Stomach smooth muscle (tissue), 2 donors: ENCODE measurements around the gene IL1RL2.

ENCODE experiments used
- H3K27ac ChIP-seq: one replicate; pipeline ENCODE4 v1.7.0; 2013; ENCODE audit warnings: mild to moderate bottlenecking, low read length, inconsistent platforms
- H3K27me3 ChIP-seq, 2 donors: one replicate each; pipeline ENCODE4 v1.7.0; 2013; ENCODE audit warnings: low read length in 2 of 2; ENCODE audit not compliant: insufficient read depth in 2 of 2, control insufficient read depth in 1 of 2
- H3K36me3 ChIP-seq, 2 donors: one replicate each; pipeline ENCODE4 v1.7.0; 2013; ENCODE audit warnings: low read length in 2 of 2; ENCODE audit not compliant: control insufficient read depth in 2 of 2, insufficient read depth in 2 of 2
- H3K4me1 ChIP-seq: one replicate; pipeline ENCODE4 v1.7.0; 2013; ENCODE audit warnings: low read length; ENCODE audit not compliant: control insufficient read depth, insufficient read depth
- H3K4me3 ChIP-seq, 2 donors: one replicate each; pipeline ENCODE4 v1.7.0; 2013; ENCODE audit warnings: low read length in 2 of 2
- H3K9ac ChIP-seq, 2 donors: one replicate each; pipeline ENCODE4 v1.7.0; 2013; ENCODE audit warnings: low read length in 2 of 2, mild to moderate bottlenecking in 1 of 2
- H3K9me3 ChIP-seq, 2 donors: one replicate each; pipeline ENCODE4 v1.7.0; 2013; ENCODE audit warnings: low read length in 2 of 2; ENCODE audit not compliant: control insufficient read depth in 2 of 2
- donor health status: healthy.
- donor health status: Pancreatic carcinoma.

Gene IL1RL2

GRCh38 chr2:102181376-102181775, 5.4 kb upstream of the IL1RL2 start:
- Histone ChIP-seq H3K4me3 (no peak overlapping the region), H3K27ac (no peak overlapping the region), H3K4me1 (no peaks in the 10 kb centered on the region), H3K27me3 (peaks cover 3 to 8% of the 10 kb centered on the region in 2 donors), H3K9ac (no peak overlapping the region), H3K36me3 (no peaks in the 10 kb centered on the region), H3K9me3 (no peaks in the 10 kb centered on the region)

- H3K36me3 ChIP-seq = no peaks in the 10 kb centered on the region
- no peaks in the 10 kb centered on the region for H3K9me3 ChIP-seq
- H3K27me3 ChIP-seq = peaks cover 10 to 13% of the 10 kb centered on the region in 2 donors
- H3K27ac ChIP-seq = no peak overlapping the region
- no peak overlapping the region for H3K9ac ChIP-seq
- H3K4me3 ChIP-seq = no peak overlapping the region
- peaks cover 2% of the 10 kb centered on the region for H3K4me1 ChIP-seq
Observed at GRCh38 chr2:102181919-102182635, 4.7 kb upstream of the IL1RL2 start.

DNA sequence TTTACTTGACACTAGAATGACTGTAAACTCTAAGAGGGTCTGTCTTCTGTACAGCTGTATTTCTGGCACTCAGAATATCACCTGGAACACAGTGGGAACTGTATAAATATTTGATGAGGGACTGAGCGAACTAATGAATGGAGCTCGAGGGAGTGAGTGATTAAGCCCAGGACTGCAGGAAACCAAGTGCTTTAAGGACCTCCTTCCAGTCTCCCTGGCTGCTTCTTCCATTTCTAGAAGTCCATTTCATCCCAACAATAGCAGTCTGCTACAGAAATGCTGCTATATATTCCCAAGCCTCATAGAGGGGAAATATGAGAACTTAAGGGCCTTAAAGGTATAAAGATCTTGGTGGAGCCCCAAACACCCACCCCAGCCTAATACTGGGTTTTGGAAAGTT, 2.8 kb upstream of the IL1RL2 start:
- H3K4me3 ChIP-seq = no peak overlapping the region
- H3K9ac ChIP-seq = no peak overlapping the region
- H3K36me3 ChIP-seq = no peaks in the 10 kb centered on the region
- H3K27ac ChIP-seq = no peak overlapping the region
- peaks cover 5% of the 10 kb centered on the region for H3K4me1 ChIP-seq
- H3K9me3 ChIP-seq = no peaks in the 10 kb centered on the region
- peaks cover 15% of the 10 kb centered on the region in 2 donors for H3K27me3 ChIP-seq

DNA sequence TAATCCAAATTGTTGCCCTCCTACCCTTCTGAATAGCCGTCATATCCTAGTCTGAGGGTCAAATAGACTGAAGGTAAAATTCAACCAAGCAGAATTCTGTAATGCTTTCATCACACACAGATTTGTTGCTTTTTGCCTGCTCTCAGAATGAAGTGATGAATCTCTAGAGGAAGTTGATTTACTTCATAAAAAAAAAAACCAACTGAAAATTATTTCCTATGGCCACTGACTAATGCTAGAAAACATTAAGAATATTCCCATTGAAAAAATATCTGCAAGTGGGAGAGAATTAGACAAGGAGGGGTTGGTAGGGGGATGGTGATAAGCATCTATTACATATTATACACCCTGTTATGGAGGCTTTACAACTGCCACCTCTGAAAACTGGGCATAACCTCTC, 2.3 kb upstream of the IL1RL2 start:
- Histone ChIP-seq H3K4me3 (no peak overlapping the region), H3K27ac (no peak overlapping the region), H3K27me3 (peaks cover 15% of the 10 kb centered on the region in 2 donors), H3K4me1 (peaks cover 5% of the 10 kb centered on the region), H3K36me3 (no peaks in the 10 kb centered on the region), H3K9ac (no peak overlapping the region), H3K9me3 (no peaks in the 10 kb centered on the region)

- peaks cover 15% of the 10 kb centered on the region in 2 donors for H3K27me3 ChIP-seq
- H3K9me3 ChIP-seq = no peaks in the 10 kb centered on the region
- H3K4me3 ChIP-seq = no peak overlapping the region
- no peak overlapping the region for H3K9ac ChIP-seq
- H3K36me3 ChIP-seq = no peaks in the 10 kb centered on the region
- H3K4me1 ChIP-seq = peaks cover 5% of the 10 kb centered on the region
- H3K27ac ChIP-seq = no peak overlapping the region
Observed at GRCh38 chr2:102185347-102185746, 1.5 kb upstream of the IL1RL2 start.

DNA sequence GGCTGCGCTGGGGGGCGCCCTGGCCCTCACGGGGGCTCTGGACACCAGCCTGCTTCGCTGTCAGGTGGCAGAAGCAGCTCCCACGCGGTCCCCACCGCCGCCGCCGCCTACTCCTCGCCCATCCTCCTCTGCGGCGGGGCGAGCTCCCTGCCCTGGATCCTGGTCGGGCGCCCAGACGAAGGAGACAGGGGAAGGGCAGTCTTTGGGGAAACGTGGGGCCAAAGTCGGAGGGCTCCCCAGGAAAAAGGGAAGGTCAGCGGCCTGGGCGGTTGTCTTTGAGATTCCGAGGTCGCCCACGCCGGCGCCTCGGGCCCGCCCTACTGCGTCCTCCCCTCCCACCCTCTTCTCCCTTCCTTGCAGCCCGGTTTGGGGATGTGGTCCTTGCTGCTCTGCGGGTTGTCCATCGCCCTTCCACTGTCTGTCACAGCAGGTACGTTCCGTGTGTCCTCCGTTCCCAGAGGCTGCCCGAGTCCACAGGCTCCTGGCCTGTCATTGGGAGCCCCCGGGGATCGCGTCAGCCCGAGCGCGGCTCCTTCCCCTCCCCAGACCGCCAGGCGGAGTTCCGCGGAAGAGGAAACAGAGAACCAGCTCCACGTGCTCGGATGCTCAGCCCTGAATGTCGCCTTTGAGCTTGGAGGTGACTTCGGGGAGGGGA, 800 bp downstream of the IL1RL2 start:
- peak overlapping the region; percentile 73 to 81 for H3K4me3 ChIP-seq
- no peak overlapping the region for H3K27ac ChIP-seq
- no peaks in the 10 kb centered on the region for H3K9me3 ChIP-seq
- peaks cover 5% of the 10 kb centered on the region for H3K4me1 ChIP-seq
- H3K9ac ChIP-seq = peak overlapping the region; percentile 6 to 55
- H3K27me3 ChIP-seq = peaks cover 10 to 15% of the 10 kb centered on the region in 2 donors
- no peaks in the 10 kb centered on the region for H3K36me3 ChIP-seq

- H3K27me3 ChIP-seq = peaks cover 11 to 15% of the 10 kb centered on the region in 2 donors
- no peak overlapping the region for H3K4me3 ChIP-seq
- H3K9me3 ChIP-seq = no peaks in the 10 kb centered on the region
- no peak overlapping the region for H3K27ac ChIP-seq
- no peaks in the 10 kb centered on the region for H3K36me3 ChIP-seq
- peaks cover 5% of the 10 kb centered on the region for H3K4me1 ChIP-seq
- no peak overlapping the region for H3K9ac ChIP-seq
Observed at GRCh38 chr2:102190430-102191107, 3.7 kb downstream of the IL1RL2 start.

DNA sequence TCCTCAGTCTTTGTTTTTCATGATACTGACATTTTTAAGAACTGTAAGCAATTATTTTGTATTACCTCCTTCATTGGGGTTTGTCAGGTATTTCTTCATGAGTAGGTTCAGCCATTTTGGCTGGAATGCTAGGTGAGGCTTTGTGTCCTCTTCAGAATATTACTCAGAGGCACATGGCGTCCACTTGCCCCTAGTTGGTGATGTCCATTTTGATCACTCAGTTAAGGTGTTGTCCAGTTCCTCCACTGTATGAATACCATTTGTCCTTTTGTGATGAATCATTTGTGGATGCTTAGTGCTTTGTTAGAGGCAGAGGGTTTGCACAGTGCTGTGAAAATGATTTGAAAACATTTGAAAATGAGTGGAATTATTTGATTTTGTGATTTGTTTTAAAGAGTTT, 4.7 kb downstream of the IL1RL2 start:
- Histone ChIP-seq H3K27ac (no peak overlapping the region), H3K4me1 (peaks cover 5% of the 10 kb centered on the region), H3K36me3 (no peaks in the 10 kb centered on the region), H3K27me3 (peaks cover 10 to 11% of the 10 kb centered on the region in 2 donors), H3K4me3 (no peak overlapping the region), H3K9me3 (no peaks in the 10 kb centered on the region), H3K9ac (no peak overlapping the region)

DNA sequence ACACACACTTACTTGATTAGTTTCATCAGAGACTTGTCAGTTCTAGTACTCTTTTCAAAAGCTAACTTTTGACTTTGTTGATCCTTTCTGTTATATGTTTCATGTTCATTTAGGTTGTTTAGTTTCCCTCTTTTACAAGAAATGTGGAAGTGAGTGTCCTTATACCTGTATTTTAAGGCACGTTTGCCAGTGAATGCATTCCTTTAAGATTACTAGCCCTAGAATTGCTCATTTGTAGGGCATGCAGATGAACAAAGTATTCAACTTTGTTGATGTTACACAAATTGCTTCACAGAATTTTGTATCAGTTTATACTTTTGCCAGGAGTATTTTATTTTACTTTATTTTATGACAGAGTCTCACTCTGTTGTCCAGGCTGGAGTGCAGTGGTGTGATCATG, 6.3 kb downstream of the IL1RL2 start:
- H3K27ac ChIP-seq = no peak overlapping the region
- no peak overlapping the region for H3K4me3 ChIP-seq
- H3K9me3 ChIP-seq = no peaks in the 10 kb centered on the region
- H3K9ac ChIP-seq = no peak overlapping the region
- peaks cover 0 to 4% of the 10 kb centered on the region in 2 donors for H3K27me3 ChIP-seq
- H3K4me1 ChIP-seq = no peaks in the 10 kb centered on the region
- H3K36me3 ChIP-seq = no peaks in the 10 kb centered on the region

GRCh38 chr2:102194609-102195268, 7.9 kb downstream of the IL1RL2 start:
- Histone ChIP-seq H3K9me3 (no peaks in the 10 kb centered on the region), H3K4me3 (no peak overlapping the region), H3K27ac (no peak overlapping the region), H3K36me3 (no peaks in the 10 kb centered on the region), H3K9ac (no peak overlapping the region), H3K27me3 (peaks cover 0 to 4% of the 10 kb centered on the region in 2 donors), H3K4me1 (no peaks in the 10 kb centered on the region)
